HepG2 (cell line): ENCODE data around the gene C19orf18. TPM values are rescaled to one million over a fixed set of nuclear protein-coding genes. Genes with fewer than 3 reads are reported as not detected.
A peak's percentile ranks its signal among the peaks of the same experiment; 100 is the strongest.

Experiments
- ARNT2 ChIP-seq: sonication (generic); formaldehyde crosslinking; IDR thresholded peaks from 2 replicates; pipeline ENCODE4 v1.8.0; 2022; ENCODE audit warnings: mild to moderate bottlenecking, low read depth, missing genetic modification reagents, moderate library complexity
- ATF1 ChIP-seq: IDR thresholded peaks from 2 replicates; pipeline ENCODE4 v1.6.1; 2016; ENCODE audit warnings: mild to moderate bottlenecking, control low read depth
- ATF7 ChIP-seq, 2 experiments: fragments of 450-650 bp in 1 of 2; sonication (generic) in 1 of 2; formaldehyde crosslinking in 1 of 2; IDR thresholded peaks; 2 replicates each; pipeline versions ENCODE4 v1.4.0 to v1.6.1; 2016 to 2020; ENCODE audit warnings: antibody characterized with exemption in 1 of 2, mild to moderate bottlenecking in 1 of 2, missing genetic modification reagents in 1 of 2
- DNMT3B ChIP-seq: conservative IDR thresholded peaks from 2 replicates; pipeline ENCODE4 v1.6.1; 2016; ENCODE audit warnings: missing biosample characterization, control low read depth
- FOXM1 ChIP-seq: sonication (generic); formaldehyde crosslinking; IDR thresholded peaks from 2 replicates; pipeline ENCODE4 v1.5.0; 2020; ENCODE audit warnings: missing genetic modification reagents
- FOXP1 ChIP-seq, 2 experiments: fragments of 450-650 bp in 1 of 2; IDR thresholded peaks; 2 replicates each; pipeline ENCODE4 v1.6.1; 2017 to 2018; ENCODE audit warnings: antibody characterized with exemption in 1 of 2
- HNF4A ChIP-seq: sonication (generic); formaldehyde crosslinking; IDR thresholded peaks from 2 replicates; pipeline ENCODE4 v1.4.0; 2020; ENCODE audit warnings: missing genetic modification reagents
- KLF16 ChIP-seq, 2 experiments: sonication (generic) in 1 of 2; formaldehyde crosslinking in 1 of 2; IDR thresholded peaks; 2 replicates each; pipeline versions ENCODE4 v1.6.1 to v1.8.0; 2016 to 2023; ENCODE audit warnings: missing genetic modification reagents in 2 of 2, missing compliant biosample characterization in 1 of 2
- MIER2 ChIP-seq: IDR thresholded peaks from 2 replicates; pipeline ENCODE4 v1.6.1; 2016; ENCODE audit warnings: missing biosample characterization, missing genetic modification reagents
- MXD3 ChIP-seq: IDR thresholded peaks from 2 replicates; pipeline ENCODE4 v1.6.1; 2016; ENCODE audit warnings: mild to moderate bottlenecking, missing biosample characterization, missing genetic modification reagents
- NCOA1 ChIP-seq: sonication (generic); formaldehyde crosslinking; IDR thresholded peaks from 2 replicates; pipeline ENCODE4 v1.9.0; 2021; ENCODE audit warnings: missing genetic modification reagents
- NFE2 ChIP-seq: sonication (generic); formaldehyde crosslinking; IDR thresholded peaks from 2 replicates; pipeline ENCODE4 v1.4.0; 2020; ENCODE audit warnings: missing genetic modification reagents
- SMAD3 ChIP-seq: sonication (generic); formaldehyde crosslinking; IDR thresholded peaks from 2 replicates; pipeline ENCODE4 v1.4.0; 2020; ENCODE audit warnings: missing genetic modification reagents
- SP5 ChIP-seq: IDR thresholded peaks from 2 replicates; pipeline ENCODE4 v1.6.1; 2016; ENCODE audit warnings: low read depth, borderline replicate concordance
- SPEN ChIP-seq: sonication (generic); formaldehyde crosslinking; IDR thresholded peaks from 2 replicates; pipeline ENCODE4 v1.5.1; 2020; ENCODE audit warnings: low read depth, mild to moderate bottlenecking, missing genetic modification reagents
- TOPORS ChIP-seq: sonication (generic); formaldehyde crosslinking; IDR thresholded peaks from 2 replicates; pipeline ENCODE4 v1.8.0; 2023; ENCODE audit warnings: mild to moderate bottlenecking, missing genetic modification reagents
- XBP1 ChIP-seq: sonication (generic); formaldehyde crosslinking; IDR thresholded peaks from 2 replicates; pipeline ENCODE4 v1.5.0; 2020; ENCODE audit warnings: missing genetic modification reagents
- ZBTB21 ChIP-seq: sonication (generic); formaldehyde crosslinking; IDR thresholded peaks from 2 replicates; pipeline ENCODE4 v1.4.0; 2020; ENCODE audit warnings: missing genetic modification reagents
- ZC3H4 ChIP-seq: sonication (generic); formaldehyde crosslinking; IDR thresholded peaks from 2 replicates; pipeline ENCODE4 v1.4.0; 2020; ENCODE audit warnings: missing genetic modification reagents, borderline replicate concordance
- ZFX ChIP-seq: sonication (generic); formaldehyde crosslinking; IDR thresholded peaks from 2 replicates; pipeline ENCODE4 v1.4.0; 2020; ENCODE audit warnings: mild to moderate bottlenecking, low read depth, missing genetic modification reagents, moderate library complexity
- ZNF124 ChIP-seq: sonication (generic); formaldehyde crosslinking; IDR thresholded peaks from 2 replicates; pipeline ENCODE4 v1.4.0; 2020; ENCODE audit warnings: missing genetic modification reagents
- ZNF136 ChIP-seq: sonication (generic); formaldehyde crosslinking; IDR thresholded peaks from 2 replicates; pipeline ENCODE4 v1.8.1; 2022; ENCODE audit warnings: low read depth, mild to moderate bottlenecking, moderate library complexity, missing genetic modification reagents
- ZNF263 ChIP-seq: sonication (generic); formaldehyde crosslinking; IDR thresholded peaks from 2 replicates; pipeline ENCODE4 v1.4.0; 2020; ENCODE audit warnings: missing genetic modification reagents
- ZNF280B ChIP-seq: sonication (generic); formaldehyde crosslinking; IDR thresholded peaks from 2 replicates; pipeline ENCODE4 v1.5.0; 2020; ENCODE audit warnings: missing genetic modification reagents, mild to moderate bottlenecking, borderline replicate concordance
- ZNF44 ChIP-seq: sonication (generic); formaldehyde crosslinking; IDR thresholded peaks from 2 replicates; pipeline ENCODE4 v1.5.1; 2020; ENCODE audit warnings: mild to moderate bottlenecking, missing genetic modification reagents
- ZNF703 ChIP-seq: sonication (generic); formaldehyde crosslinking; IDR thresholded peaks from 2 replicates; pipeline ENCODE4 v1.5.1; 2020; ENCODE audit warnings: missing genetic modification reagents, mild to moderate bottlenecking, moderate library complexity, borderline replicate concordance
- ZNF709 ChIP-seq: sonication (generic); formaldehyde crosslinking; IDR thresholded peaks from 2 replicates; pipeline ENCODE4 v1.5.0; 2020; ENCODE audit warnings: mild to moderate bottlenecking, missing genetic modification reagents
- ZNF749 ChIP-seq: sonication (generic); formaldehyde crosslinking; IDR thresholded peaks from 2 replicates; pipeline ENCODE4 v1.8.0; 2022; ENCODE audit warnings: mild to moderate bottlenecking, missing genetic modification reagents, moderate library complexity, borderline replicate concordance
- ZNF792 ChIP-seq: IDR thresholded peaks from 2 replicates; pipeline ENCODE4 v1.6.1; 2016
- ZNF883 ChIP-seq: sonication (generic); formaldehyde crosslinking; IDR thresholded peaks from 2 replicates; pipeline ENCODE4 v1.5.1; 2020; ENCODE audit warnings: mild to moderate bottlenecking, missing genetic modification reagents; ENCODE audit errors: not compliant biosample characterization
- ZSCAN25 ChIP-seq: sonication (generic); formaldehyde crosslinking; IDR thresholded peaks from 2 replicates; pipeline ENCODE4 v1.8.0; 2022; ENCODE audit warnings: mild to moderate bottlenecking, missing genetic modification reagents
- polyA plus RNA-seq, 8 experiments: library from polyadenylated mRNA; depleted of rRNA in 3 of 8; stranded (reverse) in 7 of 8; unstranded in 1 of 8; fragments of >200 nt; fragmentation: Illumina TruSeq in 4 of 8; extraction: Trizol in 4 of 8; gene quantifications; 2 replicates each; pipeline versions ENCODE4 v1.2.1 to v1.2.3, GENCODE V29; 2011 to 2016; ENCODE audit warnings: low read depth in 4 of 8, missing spikeins in 1 of 8, mixed read lengths in 1 of 8; ENCODE audit not compliant: insufficient read depth in 1 of 8
- total RNA-seq, 5 experiments: library from RNA; depleted of rRNA; stranded (reverse); fragments of >200 nt; fragmentation: Illumina TruSeq; extraction: Trizol; gene quantifications; 2 replicates each; pipeline ENCODE4 v1.2.3, GENCODE V29; 2016; ENCODE audit warnings: low read depth in 1 of 5

The C19orf18 gene
- total and polyA plus RNA-seq, 2 of the 13 experiments (the other 11 are each of a cell fraction or from before 2014, with no cell fraction given), result 0.38 to 0.55 TPM

GRCh38 chr19:57947419-57948134, 26.8 kb downstream of the C19orf18 start, which contains the start of gene ZNF256 (continued):
- TF ChIP-seq MXD3 (CRISPR knock-in tag) (peak; percentile 24; the same call in 1 of the 2 replicates), HNF4A (CRISPR knock-in tag) (peak; percentile 20), SPEN (CRISPR knock-in tag) (peak; percentile 100), ZNF883 (CRISPR knock-in tag) (no peak), TOPORS (CRISPR knock-in tag) (0 out of 2 replicates have a peak, but pooled peaks have one; percentile 60), ZFX (CRISPR knock-in tag) (peak; percentile 75; the same call in 1 of the 2 replicates), SP5 (CRISPR knock-in tag) (no peak), ZNF749 (CRISPR knock-in tag) (no peak; the same call in 1 of the 2 replicates), ARNT2 (CRISPR knock-in tag) (peak; percentile 37; the same call in 1 of the 2 replicates), NFE2 (no peak), ATF1 (CRISPR knock-in tag) (peak; percentile 65), ZNF136 (CRISPR knock-in tag) (no peak), KLF16 (CRISPR knock-in tag; IDR thresholded peaks at IDR 0.05) (peak in 1 of 2 experiments; percentile 89; a peak in 2 of 4 replicates), ZNF703 (no peak), SMAD3 (no peak), ATF7 (IDR thresholded peaks at IDR 0.05) (no peak), ATF7 (CRISPR knock-in tag; IDR thresholded peaks at IDR 0.05) (peak; percentile 45; the same call in 1 of the 2 replicates), ZNF280B (CRISPR knock-in tag) (no peak), ZSCAN25 (CRISPR knock-in tag) (no peak), FOXP1 (IDR thresholded peaks at IDR 0.05) (no peak), FOXP1 (CRISPR knock-in tag; IDR thresholded peaks at IDR 0.05) (no peak), DNMT3B (no peak), ZBTB21 (CRISPR knock-in tag) (no peak), FOXM1 (CRISPR knock-in tag) (no peak), ZC3H4 (no peak), ZNF709 (CRISPR knock-in tag) (peak; percentile 35; the same call in 1 of the 2 replicates), XBP1 (CRISPR knock-in tag) (no peak), ZNF263 (CRISPR knock-in tag) (no peak), ZNF44 (CRISPR knock-in tag) (no peak), NCOA1 (CRISPR knock-in tag) (0 out of 2 replicates have a peak, but pooled peaks have one; percentile 62), MIER2 (peak; percentile 57; the same call in 1 of the 2 replicates), ZNF124 (peak; percentile 53; the same call in 1 of the 2 replicates), ZNF792 (0 out of 2 replicates have a peak, but pooled peaks have one; percentile 26)
